ENCODE data around the gene FAM222B.

Gene FAM222B, protein sequence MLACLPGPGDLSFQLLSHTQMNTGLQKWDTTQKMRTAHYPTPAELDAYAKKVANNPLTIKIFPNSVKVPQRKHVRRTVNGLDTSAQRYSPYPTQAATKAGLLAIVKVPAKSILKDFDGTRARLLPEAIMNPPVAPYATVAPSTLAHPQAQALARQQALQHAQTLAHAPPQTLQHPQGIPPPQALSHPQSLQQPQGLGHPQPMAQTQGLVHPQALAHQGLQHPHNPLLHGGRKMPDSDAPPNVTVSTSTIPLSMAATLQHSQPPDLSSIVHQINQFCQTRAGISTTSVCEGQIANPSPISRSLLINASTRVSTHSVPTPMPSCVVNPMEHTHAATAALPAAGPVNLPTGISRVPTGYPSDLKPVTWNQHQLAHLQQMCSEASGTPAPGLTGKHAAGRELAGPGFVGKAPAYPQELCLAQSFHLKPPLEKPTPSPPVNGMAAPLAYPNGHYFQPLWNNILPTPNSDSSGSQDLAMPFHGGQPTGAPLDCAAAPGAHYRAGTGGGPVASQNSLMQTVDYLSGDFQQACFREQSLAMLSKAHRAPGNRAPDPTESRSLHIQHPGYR

GRCh38 chr17:28842282-28843012 lies at the start of gene FAM222B:
Gene FAM222B, minus strand, starts transcription at chr17:28842790. Its CDS starts 76,123 bp downstream, at chr17:28766667.
- Histone ChIP-seq H3K27ac (ENCODE audit: low read depth, low read length) (no peak within 1 kb of the TSS), H3K4me1 (ENCODE audit: control insufficient read depth, low read length) (peaks cover 12% of the 10 kb centered on the region), H3K4me3 (ENCODE audit: low read length) (peak within 1 kb of the TSS; percentile 97), H3K27me3 (ENCODE audit: control insufficient read depth, low read length) (no peaks in the 10 kb centered on the region), H3K36me3 (ENCODE audit: control insufficient read depth, low read length) (0 out of 2 replicates have a peak, but pooled peaks cover 3% of the 10 kb centered on the region), H4K20me1 (ENCODE audit: control insufficient read depth, insufficient read depth, low read depth, low read length) (no peaks in the 10 kb centered on the region), H3K9me2 (replicated peaks; ENCODE audit: control insufficient read depth, low read length) (no peaks in the 10 kb centered on the region), H3F3A (ENCODE audit: control insufficient read depth, insufficient read depth) (0 out of 2 replicates have a peak, but pooled peaks cover 3% of the 10 kb centered on the region), H3K4me2 (ENCODE audit: low read length) (peak within 1 kb of the TSS; percentile 95), H3K79me2 (ENCODE audit: control insufficient read depth, low read length) (peaks cover 47% of the 10 kb centered on the region), H3K9me3 (ENCODE audit: control insufficient read depth, insufficient read depth, low read length) (no peaks in the 10 kb centered on the region)
- no peak for TF ChIP-seq CTCF (IDR thresholded peaks at IDR 0.05; ENCODE audit: low read depth, low read length, poor library complexity, severe bottlenecking)

DNA sequence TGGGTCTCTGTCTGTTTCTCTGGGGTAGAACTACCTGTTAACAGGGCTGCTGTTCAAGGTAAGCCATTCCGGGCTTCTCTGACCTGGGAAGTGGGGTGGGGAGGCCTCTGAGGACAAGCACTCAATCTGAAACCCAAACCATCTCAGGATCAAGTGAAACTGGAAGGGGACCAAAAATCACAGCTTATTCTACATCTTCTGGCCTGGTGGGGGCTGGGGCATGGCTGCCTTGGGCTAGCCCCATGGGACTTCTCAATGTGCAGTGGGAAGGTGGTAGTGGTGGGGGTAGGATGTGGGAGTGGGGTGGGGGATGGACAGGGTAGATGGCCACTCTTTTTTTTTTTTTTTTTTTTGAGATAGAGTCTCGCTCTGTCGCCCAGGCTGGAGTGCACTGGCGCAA lies 49.4 kb upstream of the FAM222B start:
- H3K4me3 ChIP-seq (ENCODE audit: low read length): no peak overlapping the region
- H3K9me3 ChIP-seq (ENCODE audit: control insufficient read depth, insufficient read depth, low read length): no peaks in the 10 kb centered on the region
- no peaks in the 10 kb centered on the region for H3K27me3 ChIP-seq (ENCODE audit: control insufficient read depth, low read length)
- H3K4me1 ChIP-seq (ENCODE audit: control insufficient read depth, low read length): peaks cover 76% of the 10 kb centered on the region
- no peak overlapping the region for H3K4me2 ChIP-seq (ENCODE audit: low read length)
- H3K9me2 ChIP-seq (replicated peaks; ENCODE audit: control insufficient read depth, low read length): no peaks in the 10 kb centered on the region
- peaks cover 43% of the 10 kb centered on the region for H3K79me2 ChIP-seq (ENCODE audit: control insufficient read depth, low read length)
- H3K27ac ChIP-seq (ENCODE audit: low read depth, low read length): no peak overlapping the region
- peaks cover 10% of the 10 kb centered on the region for H3F3A ChIP-seq (ENCODE audit: control insufficient read depth, insufficient read depth)
- TF ChIP-seq EZH2phosphoT487 (IDR thresholded peaks at IDR 0.05; ENCODE audit: borderline replicate concordance, low read length) (no peak), CTCF (IDR thresholded peaks at IDR 0.05; ENCODE audit: low read depth, low read length, poor library complexity, severe bottlenecking) (no peak)
- peaks cover 29% of the 10 kb centered on the region for H3K36me3 ChIP-seq (ENCODE audit: control insufficient read depth, low read length)
- H4K20me1 ChIP-seq (ENCODE audit: control insufficient read depth, insufficient read depth, low read depth, low read length): no peaks in the 10 kb centered on the region; the same call in 1 of the 2 replicates

DNA sequence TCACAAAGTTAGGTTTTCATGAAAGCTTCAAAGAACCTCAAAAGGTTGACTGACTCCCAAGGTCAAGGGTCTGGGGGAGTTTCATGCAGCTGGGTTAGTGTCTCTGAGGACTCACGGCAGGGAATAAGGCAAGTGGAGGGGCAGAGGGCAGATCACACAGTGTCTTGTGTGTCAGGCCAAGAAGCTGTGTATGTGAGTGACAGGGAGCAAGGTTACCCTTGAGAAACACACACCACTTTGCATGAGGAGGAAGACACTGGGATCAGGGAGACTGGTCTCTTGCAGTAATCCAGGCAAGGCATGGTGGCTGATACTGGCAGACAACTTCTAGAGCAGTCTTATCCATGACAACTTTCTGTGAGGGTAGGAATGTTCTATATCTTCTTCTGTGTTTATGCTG lies 48.6 kb upstream of the FAM222B start:
- Histone ChIP-seq H4K20me1 (ENCODE audit: control insufficient read depth, insufficient read depth, low read depth, low read length) (no peaks in the 10 kb centered on the region; the same call in 1 of the 2 replicates), H3K79me2 (ENCODE audit: control insufficient read depth, low read length) (peaks cover 35% of the 10 kb centered on the region), H3K4me2 (ENCODE audit: low read length) (no peak overlapping the region), H3K4me1 (ENCODE audit: control insufficient read depth, low read length) (peaks cover 75% of the 10 kb centered on the region), H3K4me3 (ENCODE audit: low read length) (no peak overlapping the region), H3F3A (ENCODE audit: control insufficient read depth, insufficient read depth) (peaks cover 10% of the 10 kb centered on the region), H3K27ac (ENCODE audit: low read depth, low read length) (no peak overlapping the region), H3K9me2 (replicated peaks; ENCODE audit: control insufficient read depth, low read length) (no peaks in the 10 kb centered on the region), H3K36me3 (ENCODE audit: control insufficient read depth, low read length) (peaks cover 29% of the 10 kb centered on the region), H3K27me3 (ENCODE audit: control insufficient read depth, low read length) (no peaks in the 10 kb centered on the region), H3K9me3 (ENCODE audit: control insufficient read depth, insufficient read depth, low read length) (no peaks in the 10 kb centered on the region)
- TF ChIP-seq CTCF (IDR thresholded peaks at IDR 0.05; ENCODE audit: low read depth, low read length, poor library complexity, severe bottlenecking) (no peak), EZH2phosphoT487 (IDR thresholded peaks at IDR 0.05; ENCODE audit: borderline replicate concordance, low read length) (no peak)

Measured in DOHH2 (cell line).